OCI-LY7 (cell line): Measurements from ENCODE around the gene ERCC6.

Source experiments
- CTCF ChIP-seq: fragments of 200-600 bp; sonication (generic); conservative IDR thresholded peaks from 2 replicates; pipeline ENCODE4 v1.5.1; 2014; ENCODE audit warnings: mild to moderate bottlenecking, antibody characterized with exemption, low read length, moderate library complexity, mixed read lengths
- EZH2phosphoT487 ChIP-seq: fragments of 200-600 bp; sonication (generic); IDR thresholded peaks from 2 replicates; pipeline ENCODE4 v1.6.1; 2018; ENCODE audit warnings: low read depth, borderline replicate concordance, mild to moderate bottlenecking, mixed run types, antibody characterized with exemption, low read length, moderate library complexity, mixed read lengths

- no peak for TF ChIP-seq CTCF
- TF ChIP-seq EZH2phosphoT487, result no peak
Measured at GRCh38 chr10:49527061-49527460, 11.9 kb downstream of the ERCC6 start.
